IPS-NIHi11 (cell line): Measurements from ENCODE around the gene TAOK3.
"Not testable (repeated sequence)": the region's sequence is repeated elsewhere in the genome, so short reads cannot be mapped to it uniquely, and the experiment has no call there.

Source experiments
- DNase-seq: peaks from one replicate; pipeline ENCODE4 v3.0.0; 2012; ENCODE audit warnings: mixed read lengths, low spot score

TAOK3 gene

DNA sequence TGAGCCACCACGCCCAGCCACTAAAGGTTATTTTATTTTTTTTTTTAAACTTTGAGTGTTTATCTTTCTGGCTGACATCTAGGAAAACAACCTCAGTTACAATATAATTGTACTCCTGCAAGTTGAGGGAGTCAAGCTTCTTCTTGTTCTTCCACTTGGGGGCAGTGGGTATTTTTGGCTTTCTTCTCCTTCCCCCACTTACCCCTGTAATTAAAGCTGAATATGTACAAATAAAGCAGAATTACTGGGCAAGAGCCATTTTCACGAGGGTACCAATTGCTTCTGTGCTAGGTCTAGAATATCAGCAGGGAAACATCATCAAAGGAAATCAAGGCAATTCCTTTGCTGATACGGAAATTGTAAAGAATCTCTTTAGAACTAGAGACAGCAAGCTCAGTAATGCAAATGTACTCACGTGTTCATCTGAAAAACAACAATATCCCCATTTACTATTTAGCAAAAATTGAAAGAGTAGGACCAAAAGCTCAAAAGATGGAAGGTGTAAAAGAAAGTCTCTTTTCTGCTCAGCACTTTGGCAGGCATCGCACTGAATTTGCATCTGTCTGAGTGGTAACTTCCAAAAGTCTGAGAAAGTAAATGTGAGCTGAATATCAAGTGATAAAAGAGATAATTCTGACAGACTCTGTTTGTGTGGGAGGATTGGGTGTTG is 72.8 kb downstream of the TAOK3 start:
- no peak for DNase-seq

DNA sequence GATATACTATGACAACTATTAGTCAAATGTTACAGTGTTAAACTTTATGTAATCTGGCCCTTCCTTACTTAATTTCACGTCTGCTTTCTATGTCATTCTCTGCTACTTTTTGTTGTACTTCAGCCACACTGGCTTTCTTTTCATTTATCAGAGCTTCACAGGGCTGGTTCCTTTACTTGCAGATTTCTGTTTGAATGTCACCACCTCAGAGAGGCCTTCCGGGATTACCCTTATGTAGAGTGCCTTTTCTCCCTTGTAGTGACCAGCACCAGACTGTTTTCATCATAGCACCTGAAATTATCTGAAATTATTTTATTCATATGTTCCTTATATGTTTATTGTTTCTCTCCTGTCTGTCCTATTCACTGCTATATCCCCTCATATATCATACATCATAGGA is 75.4 kb downstream of the TAOK3 start:
- no peak for DNase-seq

DNA sequence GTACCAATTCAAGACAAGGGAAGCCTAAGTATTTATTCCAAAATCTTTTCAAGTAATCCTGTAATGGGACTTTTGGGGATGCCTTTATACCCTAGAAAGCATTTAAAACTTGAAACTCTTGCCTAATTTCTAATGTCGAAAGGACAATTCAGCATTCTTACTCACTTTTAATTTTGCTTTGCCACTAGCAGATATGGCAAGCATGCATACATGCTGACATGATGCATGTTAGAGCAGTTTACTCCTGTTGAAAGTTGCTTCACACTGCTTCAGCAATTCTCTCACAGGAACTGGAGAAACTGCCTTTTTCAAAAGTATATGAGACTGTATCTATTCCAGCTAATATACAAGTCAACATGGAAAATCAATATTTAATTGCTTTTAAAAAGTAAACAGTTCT is 79.9 kb downstream of the TAOK3 start:
- DNase-seq, result no peak

DNA sequence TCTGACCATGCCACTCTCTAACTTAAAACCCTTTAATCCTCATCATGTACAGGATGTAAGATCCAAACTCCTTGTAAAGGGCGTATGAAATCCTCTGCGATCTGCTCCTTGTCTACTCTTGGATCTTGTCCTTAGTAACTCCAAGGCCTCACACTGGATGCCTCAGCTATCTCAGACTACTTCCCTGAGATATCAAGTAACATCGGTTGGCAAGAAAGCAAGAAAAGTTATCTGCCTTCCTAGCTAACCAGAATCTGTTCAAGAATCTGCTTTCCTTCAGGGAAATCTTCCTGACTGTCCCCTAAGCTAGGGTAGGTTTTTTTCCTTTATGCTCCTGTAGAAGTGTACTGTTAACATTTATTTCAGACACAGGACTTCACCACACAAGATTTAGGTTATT is 82.6 kb downstream of the TAOK3 start:
- DNase-seq, result no peak

DNA sequence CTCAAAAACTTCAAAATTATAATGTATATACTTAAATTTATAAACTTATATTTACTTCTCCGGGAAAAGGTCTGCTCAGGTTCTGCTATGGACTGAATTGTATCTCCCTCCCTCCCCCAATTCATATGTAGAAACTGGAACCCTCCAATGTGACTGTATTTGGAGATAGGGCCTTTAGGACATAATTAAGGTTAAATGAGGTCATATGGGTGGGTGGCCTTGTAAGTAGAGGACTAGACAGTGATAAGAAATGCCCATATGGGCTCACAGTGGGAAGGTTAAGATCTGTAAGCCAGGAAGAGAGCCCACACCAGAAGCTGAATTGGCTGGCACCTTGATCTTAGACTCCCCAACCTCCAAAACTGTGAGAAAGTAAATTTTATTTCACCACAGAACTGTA is 84.5 kb downstream of the TAOK3 start:
- DNase-seq, result no peak

DNA sequence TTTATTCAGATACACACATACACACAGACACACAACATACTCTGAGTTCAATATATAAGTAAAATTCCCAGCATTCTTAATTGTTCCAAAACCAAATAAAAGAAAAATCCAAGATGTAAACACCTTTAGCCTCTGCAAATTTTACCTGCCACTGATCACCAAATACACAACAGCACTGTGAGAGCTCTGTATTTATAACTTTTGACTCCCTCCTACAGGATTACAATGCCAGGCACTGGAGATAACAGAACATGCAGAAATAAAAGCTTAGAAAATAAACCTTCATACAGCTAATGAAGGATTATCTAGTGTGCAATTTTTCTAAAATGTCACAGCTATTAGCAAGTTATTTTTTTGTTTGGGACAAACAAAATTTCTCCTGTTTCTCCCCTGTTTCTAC is 85.0 kb downstream of the TAOK3 start:
- no peak for DNase-seq

DNA sequence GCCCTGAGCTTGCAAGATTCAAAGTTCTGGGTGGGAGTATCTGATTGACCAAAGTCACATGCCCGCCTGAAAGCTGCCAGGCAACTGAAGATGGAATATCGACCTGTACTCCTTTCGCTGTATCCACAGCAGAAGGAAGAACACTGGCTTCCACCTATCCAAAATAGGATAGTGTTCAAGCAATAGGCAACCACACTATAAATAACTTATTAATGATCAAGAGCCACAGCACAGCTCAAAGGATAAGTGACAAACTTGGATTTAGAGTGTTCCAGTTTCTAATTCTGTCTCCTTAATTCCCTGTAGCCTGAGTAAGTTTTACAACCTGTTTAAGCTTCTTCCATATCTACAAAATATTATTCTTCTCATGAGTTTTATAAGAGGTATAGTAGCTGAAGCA is 89.9 kb downstream of the TAOK3 start:
- no peak for DNase-seq

DNA sequence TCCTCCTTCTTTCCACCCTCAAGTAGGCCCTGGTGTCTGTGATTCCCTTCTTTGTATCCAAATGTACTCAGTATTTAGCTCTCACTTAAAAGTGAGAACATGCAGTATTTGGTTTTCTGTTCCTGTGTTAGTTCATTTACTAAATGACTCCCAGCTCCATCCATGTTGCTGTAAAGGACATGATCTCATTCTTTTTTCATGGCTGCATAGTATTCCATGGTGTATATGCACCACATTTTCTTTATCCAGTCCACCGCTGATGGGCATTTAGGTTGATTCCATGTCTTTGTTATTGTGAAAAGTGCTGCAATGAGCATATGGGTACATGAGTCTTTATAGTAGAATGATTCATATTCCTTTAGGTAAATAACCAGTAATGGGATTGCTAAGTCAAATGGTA is 94.4 kb downstream of the TAOK3 start:
- DNase-seq, result not testable (repeated sequence)

DNA sequence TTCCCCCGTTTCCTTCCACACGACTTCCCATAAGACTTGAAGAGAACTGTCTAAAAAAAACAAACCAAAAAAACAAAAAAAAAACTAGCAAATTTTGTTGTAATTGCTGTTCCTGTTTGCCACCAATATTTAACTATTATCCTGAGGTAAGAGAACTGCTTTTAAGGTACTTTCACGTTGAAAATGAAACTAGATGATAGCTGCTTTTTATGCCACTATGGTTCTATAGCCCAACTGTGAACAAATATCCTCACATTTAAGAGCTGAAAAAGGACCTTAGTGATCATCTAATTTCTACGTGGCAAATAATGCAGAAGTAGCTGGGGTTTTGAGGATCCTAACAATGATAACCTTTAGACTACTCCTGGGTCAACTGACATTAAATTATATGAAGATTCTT is 98.6 kb downstream of the TAOK3 start:
- DNase-seq, result no peak

DNA sequence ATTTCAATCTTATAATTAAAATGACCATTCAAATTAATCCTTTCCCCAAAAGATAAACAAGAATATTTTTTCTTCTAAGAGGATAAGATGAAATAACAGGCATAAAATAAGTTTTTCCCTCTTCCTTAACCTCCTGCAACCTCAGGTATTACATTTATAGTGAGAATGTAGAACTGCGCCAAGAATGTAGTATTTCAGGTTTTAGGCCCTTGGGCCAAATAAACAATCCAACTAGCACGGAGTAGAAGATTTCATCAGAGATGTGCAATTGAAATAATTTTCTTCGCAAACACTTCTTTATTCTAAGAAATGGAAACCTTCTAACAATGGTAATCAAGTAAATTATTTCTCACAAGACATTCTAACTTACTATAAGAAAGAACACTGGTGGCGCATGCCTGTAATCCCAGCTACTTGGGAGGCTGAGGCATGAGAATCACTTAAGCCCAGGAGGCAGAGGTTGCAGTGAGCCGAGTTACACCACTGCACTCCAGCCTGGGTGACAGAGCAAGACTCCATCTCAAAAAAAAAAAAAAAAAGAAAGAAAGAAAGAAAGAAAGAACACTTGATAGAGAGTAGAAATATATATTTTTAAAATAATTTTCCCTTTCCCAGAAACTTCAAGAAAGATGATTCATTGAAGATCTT is 100.8 kb downstream of the TAOK3 start:
- DNase-seq, result peak; percentile 11

DNA sequence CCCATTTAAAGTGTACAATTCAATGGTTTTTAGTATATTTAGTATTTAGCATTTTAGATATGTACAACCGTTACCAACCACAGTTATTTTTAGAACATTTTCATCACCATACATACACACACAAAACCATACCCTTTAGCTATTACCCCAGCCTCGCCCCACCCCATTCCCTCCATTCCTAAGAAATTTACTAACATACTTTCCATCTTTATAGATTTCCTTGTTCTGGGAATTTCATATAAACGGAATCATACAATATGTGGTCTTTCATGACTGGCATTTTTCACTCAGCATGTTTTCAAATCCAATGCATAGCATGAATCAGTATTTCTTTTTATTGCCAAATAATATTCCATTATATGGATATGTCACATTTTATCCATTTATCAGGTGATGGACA is 101.5 kb downstream of the TAOK3 start:
- DNase-seq, result no peak

DNA sequence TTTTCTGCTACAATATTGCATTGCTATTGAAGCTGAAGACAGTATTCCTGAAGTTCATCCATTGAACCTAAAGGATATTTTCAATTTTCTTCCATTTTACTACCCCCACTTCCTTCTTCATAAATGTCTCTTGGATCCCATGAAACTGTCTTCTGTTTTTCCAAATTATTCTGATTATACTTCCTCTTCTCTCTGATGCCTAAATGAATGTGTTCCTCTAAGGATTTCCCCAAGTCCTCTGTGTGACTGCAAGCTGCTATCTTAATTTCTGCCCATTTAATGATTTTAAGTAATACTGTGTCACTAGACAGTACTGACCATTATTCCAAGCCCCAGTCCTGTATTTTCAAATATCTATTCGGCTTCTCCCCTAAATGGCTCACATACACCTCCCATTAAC is 102.9 kb downstream of the TAOK3 start:
- no peak for DNase-seq

DNA sequence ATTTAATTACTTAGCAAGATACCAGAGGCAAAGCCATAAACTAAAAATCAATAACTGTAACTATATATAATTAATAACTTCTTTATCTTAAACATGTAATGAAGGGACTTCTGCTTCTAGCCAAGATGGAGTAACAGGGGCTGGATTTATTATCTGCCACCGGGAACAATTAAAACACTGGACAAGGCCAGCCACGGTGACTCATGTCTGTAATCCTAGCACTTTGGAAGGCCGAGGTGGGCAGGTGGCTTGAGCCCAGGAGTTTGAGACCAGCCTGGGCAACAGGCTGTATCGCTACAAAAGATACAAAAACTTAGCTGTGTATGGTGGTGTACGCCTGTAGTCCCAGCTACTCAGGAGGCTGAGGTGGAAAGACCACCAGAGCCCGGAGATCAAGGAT is 113.6 kb downstream of the TAOK3 start:
- DNase-seq, result no peak

DNA sequence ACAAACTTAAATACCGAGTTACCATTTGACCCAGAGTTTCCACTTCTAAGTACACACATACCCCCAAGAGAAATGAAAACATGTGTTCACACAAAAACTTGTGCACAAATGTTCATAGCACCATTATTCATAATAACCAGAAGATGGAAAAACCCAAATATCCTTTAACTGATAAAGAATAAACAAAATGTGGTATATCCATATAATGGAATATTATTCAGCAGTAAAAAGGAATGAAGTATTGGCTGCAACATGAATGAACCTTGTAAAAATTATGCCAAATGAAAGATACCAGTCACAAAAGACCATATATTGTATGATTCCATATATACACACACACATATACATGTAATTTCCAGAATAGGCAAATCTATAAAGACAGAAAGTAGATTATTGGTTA is 116.4 kb downstream of the TAOK3 start:
- DNase-seq, result no peak

DNA sequence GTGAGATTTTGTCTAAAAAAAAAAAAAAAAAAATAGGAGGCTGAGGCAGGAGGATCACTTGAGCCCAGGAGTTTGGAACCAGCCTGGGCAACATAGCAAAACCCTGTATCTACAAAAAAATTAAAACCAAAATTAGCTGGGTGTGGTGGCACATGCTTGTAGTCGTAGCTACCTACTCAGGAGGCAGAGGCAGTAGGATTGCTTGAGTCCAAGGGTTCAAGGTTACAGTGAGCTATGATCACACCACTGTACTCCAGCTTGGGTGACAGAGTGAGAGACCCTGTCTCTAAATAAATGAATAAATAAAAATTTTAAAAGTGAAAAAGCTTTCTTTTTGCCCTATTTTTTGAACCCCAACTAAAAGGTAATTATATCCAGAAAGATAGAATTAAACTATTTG is 123.2 kb downstream of the TAOK3 start:
- no peak for DNase-seq

DNA sequence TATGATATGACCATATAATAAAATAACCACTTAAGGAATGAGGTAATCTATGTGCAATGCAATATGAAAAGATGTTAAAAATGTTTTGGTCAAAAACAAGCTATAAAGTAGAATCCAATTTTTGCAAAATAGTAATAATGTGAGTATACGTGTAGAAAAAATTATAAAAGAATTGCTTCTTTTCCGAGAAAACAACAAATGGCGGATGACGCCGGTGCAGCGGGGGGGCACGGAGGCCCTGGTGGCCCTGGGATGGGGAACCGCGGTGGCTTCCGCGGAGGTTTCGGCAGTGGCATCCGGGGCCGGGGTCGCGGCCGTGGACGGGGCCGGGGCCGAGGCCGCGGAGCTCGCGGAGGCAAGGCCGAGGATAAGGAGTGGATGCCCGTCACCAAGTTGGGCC is 126.8 kb downstream of the TAOK3 start:
- not testable (repeated sequence) for DNase-seq

DNA sequence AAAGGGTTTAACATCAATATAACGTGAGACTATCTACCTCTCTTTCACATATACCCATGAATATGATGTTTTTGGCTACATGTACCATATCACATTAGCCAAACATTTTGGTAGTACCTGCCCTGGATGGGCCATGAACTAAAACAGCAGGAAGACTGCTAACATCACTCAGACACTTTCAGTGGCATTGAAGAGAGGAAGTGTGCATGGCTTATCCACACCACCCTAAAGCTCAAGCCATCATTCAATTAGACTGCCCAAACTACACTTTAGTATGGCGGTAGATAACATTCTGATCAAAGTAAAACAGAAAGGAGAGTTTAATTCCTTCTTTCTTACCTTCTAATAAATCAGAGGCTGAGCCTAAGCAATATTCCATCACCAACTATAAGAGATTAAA is 133.8 kb downstream of the TAOK3 start:
- no peak for DNase-seq

DNA sequence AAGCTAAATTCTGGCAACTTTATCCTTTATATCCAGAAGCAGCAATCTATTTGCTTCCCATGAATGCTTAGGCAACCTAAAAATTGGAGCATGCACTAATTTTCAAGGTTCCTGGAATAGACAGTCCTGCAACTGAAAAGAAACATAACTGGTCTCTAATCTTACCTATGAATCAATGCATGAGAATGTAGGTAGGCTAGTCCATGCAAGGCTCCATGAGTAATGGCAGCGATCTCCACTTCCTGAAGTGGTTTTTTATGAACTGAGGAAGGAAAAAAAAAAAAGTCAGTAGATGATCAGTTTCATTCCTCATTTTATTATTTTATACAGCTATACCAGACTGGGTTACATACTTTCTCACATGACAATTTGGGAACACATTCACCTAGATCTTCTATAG is 134.8 kb downstream of the TAOK3 start:
- DNase-seq, result no peak

DNA sequence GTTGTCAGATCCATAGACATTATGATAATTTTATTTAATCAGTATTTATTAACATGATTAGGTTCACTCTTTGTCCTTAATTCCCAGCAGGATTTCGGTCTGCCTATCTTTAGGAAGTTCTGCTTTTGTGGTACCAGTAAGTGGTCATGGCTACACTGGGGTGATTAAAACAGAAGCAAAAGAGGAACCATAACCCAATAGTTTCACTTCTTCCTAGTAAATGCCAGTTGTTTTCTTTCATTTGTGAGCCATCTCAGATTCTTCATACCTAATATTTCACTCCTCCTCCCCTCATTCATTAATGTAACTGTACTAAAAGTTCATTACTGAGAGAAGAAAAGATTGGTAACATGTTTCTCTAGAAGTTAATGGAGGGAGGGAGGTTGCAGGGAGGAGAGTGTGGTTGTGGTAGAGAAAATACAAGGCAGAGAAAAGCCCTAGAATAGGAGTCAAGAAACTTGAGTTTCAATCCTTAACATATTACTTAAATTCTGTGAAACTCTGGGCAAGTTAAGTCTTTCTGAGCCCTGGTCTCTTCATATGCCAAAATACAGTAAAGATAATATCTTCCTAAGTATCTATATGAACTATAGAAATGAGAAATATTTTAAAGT is 135.5 kb downstream of the TAOK3 start:
- DNase-seq, result no peak

DNA sequence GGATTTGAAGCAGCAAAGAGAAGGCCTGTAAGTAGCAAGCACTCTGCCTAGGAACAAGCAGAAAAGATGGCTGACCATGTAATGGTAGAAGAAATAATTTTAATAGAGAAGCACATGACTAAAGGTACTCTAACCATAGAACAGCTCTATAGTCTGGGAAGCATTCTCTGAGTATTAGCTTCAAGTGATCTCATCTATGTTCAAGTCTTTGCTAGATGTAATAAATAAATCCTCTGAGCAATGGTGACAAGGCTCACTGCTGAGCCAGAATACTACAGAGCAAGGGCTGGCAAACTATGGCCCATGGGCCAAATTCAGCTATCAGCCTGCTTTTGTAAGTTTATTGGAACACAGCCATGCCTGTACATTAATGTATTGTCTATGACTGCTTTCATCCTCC is 152.0 kb downstream of the TAOK3 start:
- DNase-seq, result no peak

DNA sequence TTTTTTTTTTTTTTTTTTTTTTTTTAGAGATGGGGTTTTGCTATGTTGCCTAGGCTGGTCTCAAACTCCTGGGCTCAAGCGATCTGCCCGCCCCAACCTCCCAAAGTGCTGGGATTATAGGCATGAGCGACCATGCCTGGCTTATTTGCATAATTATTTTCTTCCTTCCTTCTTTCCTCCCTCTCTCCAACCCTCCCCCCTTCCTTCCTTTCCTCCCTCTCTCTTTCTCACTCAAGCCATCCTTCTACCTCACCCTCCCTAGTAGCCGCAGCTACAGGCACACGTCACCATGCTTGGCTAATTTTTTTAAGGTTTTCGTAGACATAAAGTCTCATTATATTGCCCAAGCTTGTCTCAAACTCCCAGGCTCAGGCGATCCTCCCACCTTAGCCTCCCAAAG is 152.9 kb downstream of the TAOK3 start:
- DNase-seq, result no peak

DNA sequence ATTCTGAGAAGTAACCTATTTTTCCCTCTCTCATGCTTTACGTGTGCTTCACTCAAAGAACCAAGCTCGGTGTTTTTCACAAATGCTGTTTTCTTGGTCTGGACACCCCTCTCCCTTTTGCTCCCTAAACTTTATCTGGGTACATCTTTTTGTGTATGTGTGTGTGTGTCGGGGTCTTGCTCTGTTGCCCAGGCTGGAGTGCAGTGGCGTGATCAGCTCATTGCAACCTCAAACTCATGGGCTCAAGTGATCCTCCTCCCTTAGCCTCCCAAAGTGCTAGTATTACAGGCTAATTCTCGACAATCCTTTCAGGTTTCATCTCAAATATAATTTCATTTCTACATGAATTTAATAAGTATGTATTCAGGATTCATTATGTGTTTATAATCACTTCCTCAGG is 153.6 kb downstream of the TAOK3 start:
- no peak for DNase-seq

DNA sequence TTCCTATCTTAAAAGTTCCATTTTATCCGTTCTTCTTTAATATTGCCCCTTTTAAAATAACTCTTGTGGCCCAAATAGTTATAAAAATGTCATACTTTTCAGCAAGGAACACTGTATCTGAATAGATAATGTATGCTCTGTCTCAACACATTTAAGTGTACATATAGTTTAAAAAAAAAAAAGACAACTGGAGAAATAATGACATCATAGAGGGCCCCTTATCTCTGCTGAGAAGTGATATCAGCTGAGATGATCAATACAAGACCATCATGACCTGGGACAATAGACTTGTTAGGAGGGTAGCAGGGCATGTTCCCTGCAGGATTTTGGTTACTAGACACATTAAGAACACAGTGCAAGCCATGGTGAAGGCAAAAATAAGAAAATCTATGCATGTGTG is 159.3 kb downstream of the TAOK3 start:
- no peak for DNase-seq

DNA sequence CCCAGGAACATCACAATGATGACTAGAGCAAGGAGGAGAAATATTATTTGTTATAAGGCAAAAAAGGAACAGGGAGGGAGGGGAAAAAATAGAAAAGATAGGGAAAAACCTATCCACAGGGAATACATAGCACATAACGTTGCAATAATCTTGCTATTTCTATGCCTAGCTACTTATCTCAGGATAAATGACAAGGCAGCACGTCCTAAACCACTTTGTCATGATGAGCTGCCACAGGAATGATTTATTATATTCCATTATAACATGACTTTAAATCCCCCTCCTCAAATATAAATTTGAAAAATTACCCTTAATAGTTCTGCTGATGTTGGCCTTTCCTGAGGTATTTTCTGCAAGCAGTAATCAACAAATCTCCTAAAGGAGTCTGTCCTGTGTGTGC is 160.1 kb downstream of the TAOK3 start:
- no peak for DNase-seq
